HG02938 (cell line): ENCODE measurements around the gene RINL.
"Not testable (repeated sequence)": the region's sequence is repeated elsewhere in the genome, so short reads cannot be mapped to it uniquely, and the experiment has no call there.

Source experiments
- ATAC-seq: cut with Tn5 transposase; IDR thresholded peaks from one replicate; pipeline ENCODE4 v1.9.1; 2021; ENCODE audit warnings: mild to moderate bottlenecking, moderate library complexity; ENCODE audit not compliant: unreplicated experiment

Gene RINL

DNA sequence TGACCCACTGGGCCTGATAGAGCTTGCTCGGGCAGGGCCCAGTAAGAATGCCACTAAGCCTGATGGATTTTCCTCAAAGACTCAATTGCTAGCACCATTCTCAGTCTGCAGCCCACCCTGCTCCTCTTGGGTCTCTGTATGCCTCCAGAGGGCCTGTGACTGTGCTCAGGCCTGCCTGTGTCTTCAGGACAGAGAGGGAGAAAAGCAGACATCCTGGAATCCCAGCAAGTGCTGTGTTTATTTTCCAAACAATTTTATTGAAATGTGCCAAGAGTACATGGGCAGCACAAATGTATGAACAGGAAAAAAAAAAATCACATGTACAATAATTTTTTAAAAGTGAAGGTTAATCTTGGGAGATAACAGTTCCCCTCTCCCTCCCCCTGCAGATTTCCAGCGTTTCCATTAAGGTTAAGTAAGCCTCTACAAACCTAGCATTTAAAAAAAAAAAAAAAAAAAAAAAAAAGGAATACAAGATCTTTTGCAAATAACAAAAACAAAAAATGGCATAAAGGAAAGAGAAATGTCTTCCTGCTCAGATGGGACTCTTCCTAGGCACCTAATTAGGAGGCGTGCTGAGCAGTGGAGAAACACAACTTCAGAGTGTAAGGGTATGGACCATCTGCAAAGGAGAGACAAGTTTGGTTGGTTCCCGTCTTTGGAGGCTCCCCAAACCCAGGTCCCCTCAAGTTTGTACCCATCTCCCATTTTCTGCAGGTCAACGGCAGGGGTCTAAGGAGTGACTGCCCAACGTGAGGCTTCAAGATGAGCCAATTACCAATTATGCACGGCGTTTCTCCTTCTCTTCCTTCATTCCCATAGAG lies 41.7 kb downstream of the RINL start:
- no peak for ATAC-seq

DNA sequence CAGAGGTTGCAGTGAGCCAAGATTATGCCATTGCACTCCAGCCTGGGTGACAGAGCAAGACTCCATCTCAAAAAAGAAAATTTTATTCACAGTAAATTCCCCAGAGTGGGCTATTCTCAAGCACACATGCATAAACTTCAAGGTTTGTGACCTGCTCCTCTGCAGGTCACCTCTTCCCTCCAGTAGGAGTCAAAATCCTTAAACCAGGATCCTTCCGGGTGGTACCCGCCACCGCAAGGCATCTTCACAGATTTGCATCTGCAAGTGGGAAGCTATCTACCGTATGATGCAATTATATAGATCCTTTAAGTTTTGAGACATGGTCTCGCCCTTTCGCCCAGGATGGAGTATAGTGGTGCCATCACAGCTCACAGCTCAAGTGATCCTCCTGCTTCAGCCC lies 43.5 kb downstream of the RINL start:
- ATAC-seq = no peak

DNA sequence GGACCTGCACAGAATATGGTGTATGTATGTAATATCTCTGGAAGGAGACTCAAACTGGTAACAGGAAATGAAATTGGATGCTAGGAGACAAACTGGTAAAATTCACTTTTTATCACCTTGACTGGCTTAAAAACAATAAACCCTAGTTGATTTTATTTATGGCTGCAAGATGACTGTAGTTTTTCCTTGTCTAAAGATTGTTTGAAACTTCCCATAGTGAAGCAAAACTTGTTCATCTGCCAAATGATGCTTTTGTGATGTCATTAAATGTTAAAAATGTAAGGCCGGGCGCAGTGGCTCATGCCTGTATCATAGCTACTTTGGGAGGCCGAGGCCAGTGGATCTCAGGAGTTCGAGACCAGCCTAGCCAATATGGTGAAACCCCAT lies 44.0 kb downstream of the RINL start:
- ATAC-seq = no peak

DNA sequence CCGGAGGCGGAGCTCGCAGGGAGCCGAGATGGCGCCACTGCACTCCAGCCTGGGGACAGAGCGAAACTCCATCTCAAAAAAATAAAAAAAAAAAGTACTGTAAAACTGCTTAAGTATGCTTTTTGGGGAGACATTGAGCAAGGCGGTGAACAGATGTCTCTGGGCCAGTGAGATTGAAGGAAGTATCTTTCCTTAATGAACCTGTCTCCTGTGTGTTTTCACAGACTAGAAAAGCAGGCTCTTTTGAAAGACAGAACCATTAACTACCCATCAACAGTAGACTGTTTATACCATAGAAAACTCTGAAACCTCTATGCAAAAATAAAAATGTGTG lies 45.0 kb downstream of the RINL start:
- ATAC-seq = no peak

DNA sequence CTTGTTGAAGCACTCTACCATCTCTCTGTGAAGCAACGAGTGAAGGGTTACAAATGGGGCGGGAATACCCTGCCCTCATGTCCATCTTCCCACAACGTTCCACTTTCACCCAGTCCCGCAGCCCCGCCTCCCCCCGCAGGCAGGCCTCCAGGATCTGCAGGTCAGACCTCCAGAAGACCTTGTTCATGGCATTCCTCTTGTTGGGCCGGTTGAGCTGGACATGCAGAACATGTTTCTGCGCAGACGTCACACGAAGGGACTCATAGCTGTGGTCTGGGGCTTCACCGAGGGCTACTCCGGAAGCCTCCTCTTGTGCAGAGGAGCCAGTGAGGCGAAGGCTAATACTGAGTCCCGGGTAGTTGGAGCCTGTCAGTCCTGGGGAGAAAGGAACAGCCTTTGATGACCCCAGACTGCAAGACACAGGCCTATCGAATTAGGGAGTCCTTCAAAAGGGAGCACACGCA lies 46.9 kb downstream of the RINL start:
- peak; percentile 47 for ATAC-seq

DNA sequence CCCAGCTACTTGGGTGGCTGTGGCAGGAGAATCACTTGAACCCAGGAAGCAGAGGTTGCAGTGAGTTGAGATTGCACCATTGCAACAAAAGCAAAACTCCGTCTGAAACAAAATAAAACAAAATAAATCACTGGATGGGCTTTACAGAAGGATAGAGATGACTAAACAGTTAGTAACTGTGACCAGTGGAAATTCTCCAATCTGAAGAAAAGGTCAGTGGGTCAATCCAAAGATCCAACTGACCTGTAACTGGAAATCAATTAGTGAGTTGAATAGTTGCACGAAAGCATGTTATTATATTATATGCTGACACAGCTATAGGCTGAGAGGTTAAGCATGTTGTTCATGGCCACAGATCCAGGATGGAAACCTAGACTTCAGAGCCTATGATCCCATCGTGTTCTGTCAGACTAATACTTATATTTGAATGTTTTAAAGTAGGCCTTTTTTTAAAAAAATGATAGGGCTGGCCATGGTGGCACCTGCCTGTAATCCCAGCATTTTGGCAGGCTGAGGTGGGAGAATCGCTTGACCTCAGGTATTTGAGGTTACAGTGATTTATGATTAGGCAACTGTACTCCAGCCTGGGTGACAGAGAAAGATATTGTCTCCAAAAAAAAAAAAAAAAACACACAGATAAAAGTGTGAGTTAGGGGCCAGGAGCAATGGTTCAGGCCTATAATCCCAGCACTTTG lies 47.9 kb downstream of the RINL start:
- ATAC-seq = no peak

DNA sequence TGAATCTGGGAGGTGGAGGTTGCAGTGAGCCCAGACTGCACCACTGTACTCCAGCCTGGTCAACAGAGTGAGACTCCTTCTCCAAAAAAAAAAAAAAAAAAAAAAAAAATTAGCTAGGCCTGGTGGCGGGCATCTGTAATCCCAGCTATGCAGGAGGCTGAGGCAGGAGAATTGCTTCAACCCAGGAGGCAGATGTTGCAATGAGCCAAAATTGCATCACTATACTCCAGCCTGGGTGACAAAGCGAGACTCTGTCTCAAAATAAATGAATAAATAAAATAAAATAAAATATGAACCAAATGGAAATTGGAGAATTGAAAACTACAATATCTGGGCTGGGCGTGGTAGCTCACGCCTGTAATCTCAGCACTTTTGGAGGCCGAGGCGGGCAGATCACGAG lies 48.9 kb downstream of the RINL start:
- not testable (repeated sequence) for ATAC-seq

DNA sequence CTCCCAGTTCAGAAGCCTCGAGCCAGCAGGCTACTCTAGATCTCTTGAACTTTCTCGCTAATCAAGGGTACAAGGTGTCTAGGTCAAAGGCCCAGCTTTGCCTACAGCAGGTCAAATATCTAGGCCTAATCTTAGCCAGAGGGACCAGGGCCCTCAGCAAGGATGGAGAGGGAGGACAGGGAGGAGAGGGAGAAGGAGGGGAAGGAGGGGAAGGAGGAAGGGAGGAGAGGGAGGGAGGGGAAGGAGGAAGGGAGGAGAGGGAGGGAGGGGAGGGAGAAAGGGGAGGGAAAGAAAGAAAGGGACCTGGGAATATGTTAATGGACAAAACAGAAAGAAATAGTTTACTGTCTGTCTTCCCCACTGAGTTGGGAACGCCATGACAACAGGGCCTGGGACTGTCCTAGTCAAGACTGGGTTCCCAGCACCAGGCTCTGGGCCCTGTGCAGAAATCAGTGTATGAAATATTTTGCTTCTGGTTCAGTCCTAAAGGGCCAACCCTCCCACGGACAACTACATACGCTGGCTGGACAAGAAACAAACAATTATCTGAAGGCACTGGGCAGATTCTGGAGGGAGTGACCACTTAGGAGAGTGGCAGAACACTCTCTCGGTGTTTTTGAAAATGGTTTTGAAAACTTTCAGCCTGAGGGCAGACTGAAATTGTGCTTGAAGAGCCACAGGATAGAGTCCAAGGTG lies 51.1 kb downstream of the RINL start:
- ATAC-seq = no peak

DNA sequence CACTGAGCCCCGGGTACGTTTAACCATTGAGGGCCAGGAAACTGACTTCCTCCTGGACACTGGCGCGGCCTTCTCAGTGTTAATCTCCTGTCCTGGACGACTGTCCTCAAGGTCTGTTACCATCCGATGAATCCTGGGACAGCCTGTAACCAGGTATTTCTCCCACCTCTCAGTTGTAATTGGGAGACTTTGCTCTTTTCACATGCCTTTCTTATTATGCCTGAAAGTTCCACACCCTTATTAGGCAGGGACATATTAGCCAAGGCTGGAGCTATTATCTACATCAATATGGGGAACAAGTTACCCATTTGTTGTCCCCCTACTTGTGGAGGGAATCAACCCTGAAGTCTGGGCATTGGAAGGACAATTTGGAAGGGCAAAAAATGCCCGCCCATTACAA lies 52.1 kb downstream of the RINL start:
- ATAC-seq = not testable (repeated sequence)

DNA sequence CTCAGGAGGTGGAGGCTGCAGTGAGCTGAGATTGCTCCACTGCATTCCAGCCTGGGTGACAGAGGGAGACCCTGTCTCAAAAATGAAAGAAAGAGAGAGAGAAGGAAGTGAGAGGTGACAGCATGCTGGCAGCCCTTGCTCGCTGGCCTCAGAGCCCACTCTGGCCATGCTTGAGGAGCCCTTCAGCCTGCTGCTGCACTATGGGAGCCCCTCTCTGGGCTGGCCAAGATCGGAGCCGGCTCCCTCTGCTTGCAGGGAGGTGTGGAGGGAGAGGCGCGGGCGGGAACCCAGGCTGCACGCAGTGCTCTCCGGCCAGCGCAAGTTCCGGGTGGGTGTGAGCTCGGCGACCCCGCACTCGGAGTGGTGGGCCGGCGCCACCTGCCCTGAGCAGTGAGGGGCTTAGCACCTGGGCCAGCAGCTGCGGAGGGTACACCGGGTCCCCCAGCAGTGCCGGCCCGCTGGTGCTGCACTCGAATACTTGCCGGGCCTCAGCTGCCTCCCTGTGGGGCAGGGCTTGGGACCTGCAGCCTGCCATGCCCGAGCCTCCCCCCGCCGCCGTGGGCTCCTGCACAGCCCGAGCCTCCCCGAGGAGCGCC lies 56.7 kb downstream of the RINL start:
- ATAC-seq = not testable (repeated sequence)

DNA sequence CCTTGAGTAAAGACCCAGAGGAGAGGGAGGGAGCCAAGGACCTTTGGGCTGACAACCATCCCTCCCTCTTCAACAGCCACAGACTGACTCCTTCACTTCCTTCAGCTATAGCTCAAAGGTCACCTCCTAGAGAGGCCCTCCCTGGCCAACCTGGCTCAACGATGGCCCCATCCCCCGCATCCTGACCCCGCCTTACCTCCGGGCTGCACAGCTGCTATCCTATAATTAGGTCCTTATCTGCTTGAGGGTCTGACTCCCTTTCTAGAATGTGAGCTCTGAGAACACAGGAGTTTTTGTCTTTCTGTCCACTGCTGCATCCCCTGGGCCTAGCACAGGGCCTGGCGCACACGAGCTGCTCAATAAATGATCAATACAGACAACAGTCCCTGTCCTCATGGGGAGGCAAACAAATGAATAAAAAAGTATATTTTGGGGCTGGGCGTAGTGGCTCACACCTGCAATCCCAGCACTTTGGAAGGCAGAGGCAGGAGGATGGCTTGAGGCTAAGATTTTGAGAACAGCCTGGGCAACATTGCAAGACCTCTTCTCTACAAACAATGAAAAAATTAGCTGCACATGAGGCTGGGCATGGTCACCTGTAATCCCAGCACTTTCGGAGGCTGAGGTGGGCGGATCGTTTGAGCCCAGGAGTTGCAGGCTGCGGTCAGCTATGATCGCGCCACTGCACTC lies 58.7 kb downstream of the RINL start:
- no peak for ATAC-seq
